ENCODE results near the gene SMAD3. TPM values are rescaled to one million over a fixed set of nuclear protein-coding genes. Genes with fewer than 3 reads are reported as not detected.

The SMAD3 gene
- total RNA-seq, 1 donor from 2014 or later: 12.5 TPM

- no peak overlapping the region for H3K4me3 Mint-ChIP-seq
- no peak overlapping the region for H3K4me3 ChIP-seq
- peaks cover 20% of the 10 kb centered on the region for H3K4me1 ChIP-seq
- peaks cover 2% of the 10 kb centered on the region for H3K36me3 ChIP-seq
- H3K27ac Mint-ChIP-seq: peak overlapping the region; percentile 64
- H3F3A ChIP-seq (ENCODE audit: low read depth): no peaks in the 10 kb centered on the region
- no peak overlapping the region for H3K27ac ChIP-seq
- H3K9me3 Mint-ChIP-seq: peaks cover 12% of the 10 kb centered on the region
- H3K36me3 Mint-ChIP-seq: peaks cover 21% of the 10 kb centered on the region
- H4K20me1 ChIP-seq (ENCODE audit: low read depth): peaks cover 63% of the 10 kb centered on the region
- no peak overlapping the region for H3K4me2 ChIP-seq
- H3K27me3 ChIP-seq: no peaks in the 10 kb centered on the region
- H3K4me1 Mint-ChIP-seq: peaks cover 63% of the 10 kb centered on the region
- H3K9me3 ChIP-seq (ENCODE audit: low read depth): peaks cover 5% of the 10 kb centered on the region
- peaks cover 2% of the 10 kb centered on the region for H3K27me3 Mint-ChIP-seq (ENCODE audit: insufficient read depth, low read depth)
- peaks cover 60% of the 10 kb centered on the region for H3K79me2 ChIP-seq (ENCODE audit: low read depth)
- no peak overlapping the region for H2AFZ ChIP-seq (replicated peaks)
- DNase-seq (ENCODE audit: low spot score): no peak
- no peak overlapping the region for H3K9ac ChIP-seq
- no peak for TF ChIP-seq EZH2 (IDR thresholded peaks at IDR 0.05)
- TF ChIP-seq CTCF (IDR thresholded peaks at IDR 0.05): no peak
- TF ChIP-seq EZH2phosphoT487 (IDR thresholded peaks at IDR 0.05): no peak
These were observed 40.8 kb downstream of the SMAD3 start for GRCh38 chr15:67105991-67106763.

GRCh38 chr15:67106764-67107013, 41.3 kb downstream of the SMAD3 start:
- H3K4me3 ChIP-seq: no peak overlapping the region
- TF ChIP-seq EZH2phosphoT487 (IDR thresholded peaks at IDR 0.05) (no peak), EZH2 (IDR thresholded peaks at IDR 0.05) (no peak), CTCF (IDR thresholded peaks at IDR 0.05) (no peak)
- H3K27ac Mint-ChIP-seq: no peak overlapping the region
- H3K27me3 Mint-ChIP-seq (ENCODE audit: insufficient read depth, low read depth): peaks cover 2% of the 10 kb centered on the region
- H3K9me3 Mint-ChIP-seq: peaks cover 17% of the 10 kb centered on the region
- H4K20me1 ChIP-seq (ENCODE audit: low read depth): peaks cover 58% of the 10 kb centered on the region
- H2AFZ ChIP-seq (replicated peaks): no peak overlapping the region
- H3K36me3 Mint-ChIP-seq: peaks cover 25% of the 10 kb centered on the region
- peaks cover 5% of the 10 kb centered on the region for H3K9me3 ChIP-seq (ENCODE audit: low read depth)
- no peak overlapping the region for H3K27ac ChIP-seq
- no peaks in the 10 kb centered on the region for H3F3A ChIP-seq (ENCODE audit: low read depth)
- H3K9ac ChIP-seq: no peak overlapping the region
- H3K4me1 Mint-ChIP-seq: peaks cover 63% of the 10 kb centered on the region
- no peak for DNase-seq (ENCODE audit: low spot score)
- H3K27me3 ChIP-seq: no peaks in the 10 kb centered on the region
- H3K36me3 ChIP-seq: peaks cover 5% of the 10 kb centered on the region
- H3K79me2 ChIP-seq (ENCODE audit: low read depth): peaks cover 60% of the 10 kb centered on the region
- H3K4me2 ChIP-seq: no peak overlapping the region
- H3K4me3 Mint-ChIP-seq: no peak overlapping the region
- peaks cover 20% of the 10 kb centered on the region for H3K4me1 ChIP-seq

DNA sequence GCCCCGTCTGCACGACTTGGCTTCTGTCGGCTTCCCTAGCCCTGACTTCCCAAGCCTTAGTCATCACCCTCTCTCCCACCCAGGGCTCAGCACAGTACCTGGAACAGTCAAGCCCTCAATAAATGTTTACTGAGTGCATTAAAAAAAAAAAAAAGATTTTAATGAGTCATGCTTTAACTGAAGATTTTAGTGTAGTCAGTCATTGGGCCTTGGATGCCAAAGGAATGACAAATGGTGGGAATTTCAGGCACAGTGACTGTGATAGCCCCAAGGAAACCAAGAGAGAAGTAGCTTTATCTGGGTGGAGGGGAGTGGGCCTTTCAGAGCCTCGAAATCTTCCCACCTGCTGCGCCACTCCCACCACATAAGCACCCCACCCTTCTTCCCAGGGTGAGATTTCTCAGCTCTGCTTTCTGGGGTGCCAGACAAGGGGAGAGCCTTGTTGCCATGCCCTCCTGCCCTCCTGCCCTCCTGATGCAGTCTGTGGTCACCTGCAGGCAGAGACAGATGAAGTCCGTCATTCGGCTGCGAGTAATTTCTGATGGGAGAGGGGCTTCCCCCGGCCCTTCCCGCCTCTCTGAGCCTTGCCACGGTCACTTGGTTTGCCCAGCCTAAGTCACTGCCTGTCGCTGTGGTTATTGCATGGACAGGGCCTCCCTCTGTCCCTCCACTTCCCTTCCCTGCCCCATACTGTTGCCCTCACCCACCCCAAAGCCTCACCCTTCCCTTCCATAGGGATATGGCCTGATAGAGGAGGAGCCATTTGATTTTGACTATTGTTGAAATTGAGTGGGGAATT, 41.8 kb downstream of the SMAD3 start:
- Mint-ChIP-seq H3K27ac (peak overlapping the region; percentile 29), H3K27me3 (ENCODE audit: insufficient read depth, low read depth) (peaks cover 2% of the 10 kb centered on the region), H3K9me3 (peaks cover 19% of the 10 kb centered on the region), H3K4me3 (no peak overlapping the region), H3K36me3 (peaks cover 25% of the 10 kb centered on the region), H3K4me1 (peaks cover 63% of the 10 kb centered on the region)
- Histone ChIP-seq H3K36me3 (peaks cover 5% of the 10 kb centered on the region), H3K4me2 (no peak overlapping the region), H2AFZ (replicated peaks) (no peak overlapping the region), H3K27me3 (no peaks in the 10 kb centered on the region), H3K9ac (no peak overlapping the region), H3K4me1 (peaks cover 20% of the 10 kb centered on the region), H3K27ac (no peak overlapping the region), H3K4me3 (no peak overlapping the region), H4K20me1 (ENCODE audit: low read depth) (peaks cover 54% of the 10 kb centered on the region), H3F3A (ENCODE audit: low read depth) (no peaks in the 10 kb centered on the region), H3K79me2 (ENCODE audit: low read depth) (peaks cover 58% of the 10 kb centered on the region), H3K9me3 (ENCODE audit: low read depth) (peaks cover 5% of the 10 kb centered on the region)
- TF ChIP-seq CTCF (IDR thresholded peaks at IDR 0.05) (no peak), EZH2 (IDR thresholded peaks at IDR 0.05) (no peak), EZH2phosphoT487 (IDR thresholded peaks at IDR 0.05) (no peak)
- DNase-seq (ENCODE audit: low spot score): no peak
